CD4-positive, alpha-beta T cell (primary cell): ENCODE results near the gene EFS. TPM values are rescaled to one million over a fixed set of nuclear protein-coding genes. Genes with fewer than 3 reads are reported as not detected.

ENCODE experiments used
- ATAC-seq: fragments of 200-7000 bp; cut with Tn5 transposase; one replicate; pipeline ENCODE4 v1.10.0; 2022; ENCODE audit warnings: mild to moderate bottlenecking; ENCODE audit not compliant: poor library complexity
- CTCF ChIA-PET: fragments of 350-600 bp; sonication (Branson Sonifier 250); formaldehyde crosslinking; loops from one replicate; lab custom pipeline; 2021; ENCODE audit warnings: antibody characterized with exemption, inconsistent platforms; lab: Charles Lee
- POLR2A ChIA-PET: fragments of 350-600 bp; sonication (Branson Sonifier 250); formaldehyde crosslinking; loops from one replicate; lab custom pipeline; 2021; ENCODE audit warnings: antibody characterized with exemption, inconsistent platforms; lab: Charles Lee
- DNase-seq, 14 experiments: peaks; one replicate each; pipeline ENCODE4 v3.0.0-alpha.2; 2013 to 2020; ENCODE audit warnings: mixed read lengths in 2 of 14
- H3K27ac ChIP-seq, 2 donors: one replicate each; pipeline versions ENCODE4 v1.5.1 to v1.7.0; 2013; ENCODE audit warnings: low read length in 2 of 2, low read depth in 1 of 2, mild to moderate bottlenecking in 1 of 2
- H3K27me3 ChIP-seq, 2 experiments: 1 replicate in 1 of 2; 2 replicates in 1 of 2; pipeline versions ENCODE4 v1.6.1 to v1.7.0; 2013; ENCODE audit warnings: low read length in 2 of 2, control low read depth in 1 of 2, mild to moderate bottlenecking in 1 of 2, moderate library complexity in 1 of 2; ENCODE audit not compliant: insufficient read depth in 2 of 2, control insufficient read depth in 1 of 2
- H3K36me3 ChIP-seq: one replicate; pipeline ENCODE4 v1.6.1; 2013; ENCODE audit warnings: low read length, control low read depth; ENCODE audit not compliant: insufficient read depth
- H3K4me1 ChIP-seq: one replicate; pipeline ENCODE4 v1.6.1; 2013; ENCODE audit warnings: low read length, control low read depth; ENCODE audit not compliant: insufficient read depth
- H3K4me3 ChIP-seq: one replicate; pipeline ENCODE4 v1.5.1; 2013; ENCODE audit warnings: mild to moderate bottlenecking, low read length, moderate library complexity
- H3K9me3 ChIP-seq, 2 experiments: 1 replicate in 1 of 2; 2 replicates in 1 of 2; pipeline versions ENCODE4 v1.6.1 to v1.7.0; 2013; ENCODE audit warnings: low read length in 2 of 2, mild to moderate bottlenecking in 2 of 2, control low read depth in 1 of 2, moderate library complexity in 1 of 2; ENCODE audit not compliant: control insufficient read depth in 1 of 2, insufficient read depth in 1 of 2
- H3K27ac Mint-ChIP-seq: one replicate; pipeline ENCODE4 v1.8.0; 2020; ENCODE audit warnings: mixed read lengths
- H3K27me3 Mint-ChIP-seq: one replicate; pipeline ENCODE4 v1.8.0; 2021; ENCODE audit warnings: mixed read lengths
- H3K36me3 Mint-ChIP-seq: one replicate; pipeline ENCODE4 v1.8.0; 2021; ENCODE audit warnings: low read depth, mixed read lengths
- H3K4me1 Mint-ChIP-seq: one replicate; pipeline ENCODE4 v1.8.0; 2021; ENCODE audit warnings: low read depth, mixed read lengths
- H3K4me3 Mint-ChIP-seq: one replicate; pipeline ENCODE4 v1.8.0; 2020; ENCODE audit warnings: mild to moderate bottlenecking, mixed read lengths
- H3K9me3 Mint-ChIP-seq: one replicate; pipeline ENCODE4 v1.8.0; 2020; ENCODE audit warnings: mixed read lengths
- intact Hi-C, 2 experiments: fragments of 100-400 bp; cut with DNase I in 1 of 2; cut with micrococcal nuclease in 1 of 2; formaldehyde crosslinking; loops; one replicate each; pipeline versions ENCODE4 v1.15.1 to v1.9.0; 2023 to 2025; cut with DNase I, micrococcal nuclease
- total RNA-seq, 174 experiments: library from RNA in 2 of 174; stranded (reverse) in 2 of 174; gene quantifications; one replicate each; pipeline ENCODE4 v1.2.3 and lab custom pipeline; 2021 to 2026
- TF ChIP-seq, protein P1 (sequence below): fragments of 200-600 bp; IDR thresholded peaks from one replicate; pipeline ENCODE4 v1.8.0; 2022; ENCODE audit warnings: antibody characterized with exemption, mild to moderate bottlenecking

The EFS gene
- total RNA-seq, 2 experiments from 2014 or later = not detected

DNA sequence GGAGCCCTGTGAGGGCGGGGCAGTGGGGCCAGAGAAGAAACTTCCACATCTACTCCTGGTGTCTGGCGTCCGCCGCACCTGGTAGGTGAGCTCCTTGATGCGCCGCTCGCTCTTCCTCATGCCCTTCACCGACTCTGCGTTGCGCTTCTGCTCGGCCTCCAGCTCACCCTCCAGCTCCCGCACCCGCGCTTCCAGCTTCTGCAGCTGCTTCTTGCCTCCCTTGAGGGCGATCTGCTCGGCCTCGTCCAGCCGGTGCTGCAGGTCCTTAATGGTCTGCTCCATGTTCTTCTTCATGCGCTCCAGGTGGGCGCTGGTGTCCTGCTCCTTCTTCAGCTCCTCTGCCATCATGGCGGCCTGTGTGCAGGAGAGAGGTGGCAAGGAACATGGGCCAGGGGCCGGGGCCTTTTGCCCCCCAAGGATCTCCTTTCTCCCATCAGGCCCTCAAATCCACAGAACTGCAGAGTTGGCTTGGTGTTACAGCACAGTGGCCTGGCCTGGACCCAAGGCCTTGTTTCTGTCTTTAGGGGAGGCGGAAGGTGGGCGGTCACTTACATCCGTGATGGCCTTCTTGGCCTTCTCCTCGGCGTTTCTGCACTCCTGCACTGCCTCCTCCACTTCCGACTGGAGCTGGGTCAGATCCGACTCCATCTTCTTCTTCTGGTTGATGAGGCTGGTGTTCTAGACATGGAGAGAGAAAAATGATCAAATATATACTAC lies 19.6 kb upstream of the EFS start:
- DNase-seq (no peak), ATAC-seq (no peak)
- no peaks in the 10 kb centered on the region for H3K9me3 Mint-ChIP-seq
- no peaks in the 10 kb centered on the region for H3K4me1 ChIP-seq
- H3K27me3 ChIP-seq = no peaks in the 10 kb centered on the region
- no peak overlapping the region for H3K4me3 ChIP-seq
- POLR2A ChIA-PET = no interaction called here
- H3K4me1 Mint-ChIP-seq = no peaks in the 10 kb centered on the region
- CTCF ChIA-PET = no interaction called here
- intact Hi-C loops = no loop called here
- H3K9me3 ChIP-seq = no peaks in the 10 kb centered on the region
- H3K36me3 Mint-ChIP-seq = no peaks in the 10 kb centered on the region
- no peak overlapping the region for H3K4me3 Mint-ChIP-seq
- no peak overlapping the region for H3K27ac ChIP-seq
- H3K27ac Mint-ChIP-seq = no peak overlapping the region
- no peaks in the 10 kb centered on the region for H3K36me3 ChIP-seq
- H3K27me3 Mint-ChIP-seq = peaks cover 24% of the 10 kb centered on the region
- TF ChIP-seq, protein P1, sequence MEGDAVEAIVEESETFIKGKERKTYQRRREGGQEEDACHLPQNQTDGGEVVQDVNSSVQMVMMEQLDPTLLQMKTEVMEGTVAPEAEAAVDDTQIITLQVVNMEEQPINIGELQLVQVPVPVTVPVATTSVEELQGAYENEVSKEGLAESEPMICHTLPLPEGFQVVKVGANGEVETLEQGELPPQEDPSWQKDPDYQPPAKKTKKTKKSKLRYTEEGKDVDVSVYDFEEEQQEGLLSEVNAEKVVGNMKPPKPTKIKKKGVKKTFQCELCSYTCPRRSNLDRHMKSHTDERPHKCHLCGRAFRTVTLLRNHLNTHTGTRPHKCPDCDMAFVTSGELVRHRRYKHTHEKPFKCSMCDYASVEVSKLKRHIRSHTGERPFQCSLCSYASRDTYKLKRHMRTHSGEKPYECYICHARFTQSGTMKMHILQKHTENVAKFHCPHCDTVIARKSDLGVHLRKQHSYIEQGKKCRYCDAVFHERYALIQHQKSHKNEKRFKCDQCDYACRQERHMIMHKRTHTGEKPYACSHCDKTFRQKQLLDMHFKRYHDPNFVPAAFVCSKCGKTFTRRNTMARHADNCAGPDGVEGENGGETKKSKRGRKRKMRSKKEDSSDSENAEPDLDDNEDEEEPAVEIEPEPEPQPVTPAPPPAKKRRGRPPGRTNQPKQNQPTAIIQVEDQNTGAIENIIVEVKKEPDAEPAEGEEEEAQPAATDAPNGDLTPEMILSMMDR = no peak

DNA sequence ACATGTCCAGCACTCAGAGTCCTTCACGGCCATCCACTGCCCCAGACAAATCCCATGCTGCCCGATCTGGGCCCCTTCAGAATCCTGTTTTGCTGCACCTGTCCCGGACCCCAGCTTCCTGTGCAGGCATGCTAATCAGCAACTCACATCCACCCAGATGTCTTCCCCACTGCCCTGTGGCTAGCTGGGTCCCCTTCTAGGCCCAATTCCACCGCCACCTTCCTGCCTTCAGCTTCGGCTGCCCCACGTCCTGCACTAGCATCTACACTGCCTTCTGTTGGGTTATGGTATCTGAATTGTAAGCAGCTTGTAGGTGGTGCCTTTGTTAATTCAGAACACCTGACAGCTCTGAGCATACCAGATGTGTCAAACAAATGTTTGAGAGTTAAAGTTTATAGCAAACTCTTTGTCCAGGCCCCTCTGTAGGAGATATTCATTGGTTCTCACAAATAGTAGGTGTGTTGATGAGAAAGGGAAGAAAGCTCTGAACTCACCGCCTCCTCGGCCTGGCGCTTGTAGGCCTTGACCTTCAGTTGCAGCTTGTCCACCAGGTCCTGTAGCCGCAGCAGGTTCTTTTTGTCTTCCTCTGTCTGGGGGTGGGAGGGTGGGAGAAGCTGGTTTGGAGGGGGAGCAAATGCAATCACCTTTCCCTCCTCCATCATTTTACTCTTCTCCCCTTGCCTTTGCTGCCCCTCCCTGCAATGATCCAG lies 17.9 kb upstream of the EFS start:
- intact Hi-C loops = no loop called here
- DNase-seq (no peak), ATAC-seq (no peak)
- Mint-ChIP-seq H3K36me3 (no peaks in the 10 kb centered on the region), H3K4me3 (no peak overlapping the region), H3K27me3 (peaks cover 24% of the 10 kb centered on the region), H3K27ac (no peak overlapping the region), H3K4me1 (no peaks in the 10 kb centered on the region), H3K9me3 (no peaks in the 10 kb centered on the region)
- H3K9me3 ChIP-seq = no peaks in the 10 kb centered on the region
- ChIA-PET POLR2A (no interaction called here), CTCF (interaction anchor here (1.3 kb wide), 1 partner anchor 117 kb away, joined by 4 read pairs; no protein-coding TSS in a partner anchor)
- no peaks in the 10 kb centered on the region for H3K36me3 ChIP-seq
- no peak overlapping the region for H3K4me3 ChIP-seq
- H3K4me1 ChIP-seq = no peaks in the 10 kb centered on the region
- no peaks in the 10 kb centered on the region for H3K27me3 ChIP-seq
- TF ChIP-seq, protein P1 = no peak
- no peak overlapping the region for H3K27ac ChIP-seq

DNA sequence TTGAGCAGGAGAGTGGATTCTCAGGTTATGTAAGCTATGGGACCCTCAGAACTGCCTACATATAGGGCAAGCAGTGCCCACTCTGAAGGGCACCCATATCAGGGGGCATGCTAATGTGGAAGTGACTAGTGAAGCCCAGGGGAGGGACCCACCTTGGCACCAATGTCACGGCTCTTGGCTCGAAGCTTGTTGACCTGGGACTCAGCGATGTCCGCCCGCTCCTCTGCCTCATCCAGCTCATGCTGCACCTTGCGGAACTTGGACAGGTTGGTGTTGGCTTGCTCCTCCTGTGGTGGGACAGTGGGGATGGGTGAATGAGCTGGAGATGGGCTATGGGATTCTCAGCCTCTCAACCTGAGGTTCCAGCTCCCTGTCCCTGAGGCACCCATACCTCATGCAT lies 17.3 kb upstream of the EFS start:
- Mint-ChIP-seq H3K27me3 (peaks cover 24% of the 10 kb centered on the region), H3K36me3 (no peaks in the 10 kb centered on the region), H3K4me1 (no peaks in the 10 kb centered on the region), H3K4me3 (no peak overlapping the region), H3K27ac (no peak overlapping the region), H3K9me3 (no peaks in the 10 kb centered on the region)
- intact Hi-C loops = no loop called here
- ChIA-PET CTCF (no interaction called here), POLR2A (no interaction called here)
- no peaks in the 10 kb centered on the region for H3K36me3 ChIP-seq
- ATAC-seq (no peak), DNase-seq (no peak)
- no peak overlapping the region for H3K27ac ChIP-seq
- no peaks in the 10 kb centered on the region for H3K9me3 ChIP-seq
- TF ChIP-seq, protein P1 = no peak
- no peaks in the 10 kb centered on the region for H3K27me3 ChIP-seq
- H3K4me3 ChIP-seq = no peak overlapping the region
- H3K4me1 ChIP-seq = no peaks in the 10 kb centered on the region
